Endothelial cell (in vitro differentiated cells): ENCODE data around the gene SRGAP3. TPM values are rescaled to one million over a fixed set of nuclear protein-coding genes. Genes with fewer than 3 reads are reported as not detected.

Experiments
- DNase-seq: peaks from one replicate; pipeline ENCODE4 v3.0.0; 2021; ENCODE audit warnings: low spot score
- H3K27ac Mint-ChIP-seq: one replicate; pipeline ENCODE4 v1.8.0; 2021; ENCODE audit warnings: mixed read lengths, inconsistent platforms; ENCODE audit not compliant: unreplicated experiment
- H3K27me3 Mint-ChIP-seq: one replicate; pipeline ENCODE4 v1.8.0; 2021; ENCODE audit warnings: mild to moderate bottlenecking, moderate library complexity, mixed read lengths, inconsistent platforms; ENCODE audit not compliant: unreplicated experiment
- H3K36me3 Mint-ChIP-seq: one replicate; pipeline ENCODE4 v1.8.0; 2021; ENCODE audit warnings: mild to moderate bottlenecking, low read depth, mixed read lengths, inconsistent platforms; ENCODE audit not compliant: unreplicated experiment
- H3K4me1 Mint-ChIP-seq: one replicate; pipeline ENCODE4 v1.8.0; 2021; ENCODE audit warnings: mild to moderate bottlenecking, mixed read lengths, inconsistent platforms; ENCODE audit not compliant: unreplicated experiment
- H3K4me3 Mint-ChIP-seq: one replicate; pipeline ENCODE4 v1.8.0; 2021; ENCODE audit warnings: mild to moderate bottlenecking, mixed read lengths, inconsistent platforms; ENCODE audit not compliant: unreplicated experiment
- H3K9me3 Mint-ChIP-seq: one replicate; pipeline ENCODE4 v1.8.0; 2021; ENCODE audit warnings: mixed read lengths, inconsistent platforms; ENCODE audit not compliant: unreplicated experiment
- total RNA-seq: library from RNA; stranded (reverse); fragmentation: NEBNext Ultra II Directional; extraction: Animal tissue kit (Norgen Biotek cat#: 25700); gene quantifications from one replicate; pipeline ENCODE4 v1.2.1, GENCODE V29; 2021; ENCODE audit not compliant: unreplicated experiment
- TF ChIP-seq, protein P1 (sequence below): fragments of 200-600 bp; sonication (generic); IDR thresholded peaks from one replicate; pipeline ENCODE4 v1.5.0; 2021; ENCODE audit warnings: antibody characterized with exemption; ENCODE audit not compliant: unreplicated experiment

SRGAP3 gene
- total RNA-seq, 1 donor from 2014 or later, result 12.0 TPM

- no peaks in the 10 kb centered on the region for H3K4me1 Mint-ChIP-seq
- no peak overlapping the region for H3K4me3 Mint-ChIP-seq
- no peaks in the 10 kb centered on the region for H3K36me3 Mint-ChIP-seq
- no peaks in the 10 kb centered on the region for H3K9me3 Mint-ChIP-seq
- H3K27me3 Mint-ChIP-seq, result peaks cover 9% of the 10 kb centered on the region
- no peak for DNase-seq
- no peak overlapping the region for H3K27ac Mint-ChIP-seq
- TF ChIP-seq, protein P1, sequence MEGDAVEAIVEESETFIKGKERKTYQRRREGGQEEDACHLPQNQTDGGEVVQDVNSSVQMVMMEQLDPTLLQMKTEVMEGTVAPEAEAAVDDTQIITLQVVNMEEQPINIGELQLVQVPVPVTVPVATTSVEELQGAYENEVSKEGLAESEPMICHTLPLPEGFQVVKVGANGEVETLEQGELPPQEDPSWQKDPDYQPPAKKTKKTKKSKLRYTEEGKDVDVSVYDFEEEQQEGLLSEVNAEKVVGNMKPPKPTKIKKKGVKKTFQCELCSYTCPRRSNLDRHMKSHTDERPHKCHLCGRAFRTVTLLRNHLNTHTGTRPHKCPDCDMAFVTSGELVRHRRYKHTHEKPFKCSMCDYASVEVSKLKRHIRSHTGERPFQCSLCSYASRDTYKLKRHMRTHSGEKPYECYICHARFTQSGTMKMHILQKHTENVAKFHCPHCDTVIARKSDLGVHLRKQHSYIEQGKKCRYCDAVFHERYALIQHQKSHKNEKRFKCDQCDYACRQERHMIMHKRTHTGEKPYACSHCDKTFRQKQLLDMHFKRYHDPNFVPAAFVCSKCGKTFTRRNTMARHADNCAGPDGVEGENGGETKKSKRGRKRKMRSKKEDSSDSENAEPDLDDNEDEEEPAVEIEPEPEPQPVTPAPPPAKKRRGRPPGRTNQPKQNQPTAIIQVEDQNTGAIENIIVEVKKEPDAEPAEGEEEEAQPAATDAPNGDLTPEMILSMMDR, result no peak
Observed at GRCh38 chr3:8992854-8993253, 256.6 kb downstream of the SRGAP3 start.

DNA sequence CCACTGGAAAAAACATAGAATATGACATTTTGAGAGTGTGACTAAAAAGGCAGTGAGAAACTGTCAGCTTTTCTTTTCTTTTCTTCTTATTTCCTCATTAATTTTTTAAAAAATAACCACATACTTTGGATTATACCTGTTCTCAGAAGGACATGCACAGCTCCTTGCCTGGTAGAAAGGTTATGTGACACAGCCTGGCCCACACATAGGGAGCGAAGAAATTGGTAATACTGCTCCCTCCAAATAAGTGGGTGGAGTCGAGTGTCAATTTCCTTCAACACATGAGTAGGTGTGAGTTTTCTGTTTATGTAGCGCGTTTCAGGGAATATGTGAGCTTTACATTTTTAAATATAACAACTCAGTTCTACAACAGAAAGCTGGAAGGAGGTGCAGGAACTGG is 257.2 kb downstream of the SRGAP3 start:
- no peaks in the 10 kb centered on the region for H3K9me3 Mint-ChIP-seq
- peaks cover 9% of the 10 kb centered on the region for H3K27me3 Mint-ChIP-seq
- no peaks in the 10 kb centered on the region for H3K36me3 Mint-ChIP-seq
- no peak for DNase-seq
- no peak overlapping the region for H3K4me3 Mint-ChIP-seq
- H3K27ac Mint-ChIP-seq, result no peak overlapping the region
- TF ChIP-seq, protein P1, result no peak
- no peaks in the 10 kb centered on the region for H3K4me1 Mint-ChIP-seq

GRCh38 chr3:8990266-8991215 is 258.9 kb downstream of the SRGAP3 start:
- H3K4me1 Mint-ChIP-seq, result no peaks in the 10 kb centered on the region
- no peaks in the 10 kb centered on the region for H3K9me3 Mint-ChIP-seq
- no peak overlapping the region for H3K27ac Mint-ChIP-seq
- no peaks in the 10 kb centered on the region for H3K36me3 Mint-ChIP-seq
- H3K27me3 Mint-ChIP-seq, result peaks cover 7% of the 10 kb centered on the region
- DNase-seq, result no peak
- TF ChIP-seq, protein P1, result no peak
- no peak overlapping the region for H3K4me3 Mint-ChIP-seq

- TF ChIP-seq, protein P1, result no peak
- no peaks in the 10 kb centered on the region for H3K9me3 Mint-ChIP-seq
- no peak overlapping the region for H3K4me3 Mint-ChIP-seq
- H3K4me1 Mint-ChIP-seq, result no peaks in the 10 kb centered on the region
- H3K27me3 Mint-ChIP-seq, result peaks cover 5% of the 10 kb centered on the region
- no peak for DNase-seq
- H3K27ac Mint-ChIP-seq, result no peak overlapping the region
- no peaks in the 10 kb centered on the region for H3K36me3 Mint-ChIP-seq
Observed at GRCh38 chr3:8988791-8989558, 260.5 kb downstream of the SRGAP3 start.

DNA sequence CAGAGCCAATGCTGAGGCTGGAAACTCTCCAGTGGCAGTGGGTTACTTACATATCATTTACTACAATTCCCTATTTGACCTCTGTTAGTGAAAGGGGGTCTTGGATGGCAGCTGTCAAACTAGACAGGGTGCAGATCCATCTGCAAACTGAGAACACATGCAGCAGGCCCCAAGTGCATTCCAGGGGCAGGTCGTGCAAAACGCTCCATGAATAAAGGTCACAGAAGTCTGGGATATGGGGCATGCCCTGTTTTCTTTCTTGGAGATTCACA is 261.1 kb downstream of the SRGAP3 start:
- TF ChIP-seq, protein P1, result no peak
- no peaks in the 10 kb centered on the region for H3K4me1 Mint-ChIP-seq
- no peaks in the 10 kb centered on the region for H3K36me3 Mint-ChIP-seq
- H3K9me3 Mint-ChIP-seq, result no peaks in the 10 kb centered on the region
- no peak overlapping the region for H3K4me3 Mint-ChIP-seq
- DNase-seq, result no peak
- no peak overlapping the region for H3K27ac Mint-ChIP-seq
- H3K27me3 Mint-ChIP-seq, result peaks cover 4% of the 10 kb centered on the region
